HG03469 (cell line): Measurements from ENCODE around the gene BCOR.

Experiments used
- ATAC-seq: cut with Tn5 transposase; IDR thresholded peaks from one replicate; pipeline ENCODE4 v1.9.1; 2021; ENCODE audit warnings: mild to moderate bottlenecking, moderate library complexity, moderate number of reproducible peaks; ENCODE audit not compliant: unreplicated experiment

The BCOR gene

DNA sequence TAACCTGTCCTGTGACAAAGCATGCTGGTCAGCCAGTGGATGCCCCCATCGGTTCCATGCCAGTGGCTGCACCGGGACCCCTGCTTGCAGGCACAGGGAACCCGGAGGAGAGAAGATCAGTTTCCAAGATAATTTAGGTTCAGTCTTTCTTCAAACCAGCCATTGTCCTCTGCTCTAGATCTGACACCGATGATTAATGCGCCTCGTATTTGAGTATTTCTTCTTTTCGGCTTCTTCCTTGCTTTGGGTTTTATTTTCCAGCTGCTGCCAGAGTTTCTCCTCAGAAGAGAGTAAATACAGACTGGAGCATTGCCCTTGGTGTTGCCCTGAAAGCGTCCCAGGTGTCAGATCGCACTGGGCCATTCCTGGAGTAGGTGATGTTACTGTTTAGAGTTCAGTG lies 19.2 kb upstream of the BCOR start:
- ATAC-seq: no peak

DNA sequence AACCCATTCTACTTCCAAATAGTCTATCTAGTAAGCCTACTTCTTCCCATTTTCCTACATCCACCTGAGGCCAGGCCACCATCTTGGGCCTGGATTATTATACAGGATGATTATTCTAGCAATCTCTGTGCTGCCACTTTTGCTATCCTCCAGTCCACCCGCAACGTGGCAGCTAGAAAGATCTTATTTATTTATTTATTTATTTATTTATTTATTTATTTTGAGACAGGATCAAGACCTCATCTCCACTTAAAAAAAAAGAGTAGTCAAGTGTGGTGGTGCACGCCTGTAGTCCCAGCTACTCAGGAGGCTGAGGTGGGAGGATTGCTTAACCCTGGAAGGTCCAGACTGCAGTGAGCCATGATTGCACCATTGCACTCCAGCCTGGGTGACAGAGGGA lies 15.2 kb upstream of the BCOR start:
- no peak for ATAC-seq

DNA sequence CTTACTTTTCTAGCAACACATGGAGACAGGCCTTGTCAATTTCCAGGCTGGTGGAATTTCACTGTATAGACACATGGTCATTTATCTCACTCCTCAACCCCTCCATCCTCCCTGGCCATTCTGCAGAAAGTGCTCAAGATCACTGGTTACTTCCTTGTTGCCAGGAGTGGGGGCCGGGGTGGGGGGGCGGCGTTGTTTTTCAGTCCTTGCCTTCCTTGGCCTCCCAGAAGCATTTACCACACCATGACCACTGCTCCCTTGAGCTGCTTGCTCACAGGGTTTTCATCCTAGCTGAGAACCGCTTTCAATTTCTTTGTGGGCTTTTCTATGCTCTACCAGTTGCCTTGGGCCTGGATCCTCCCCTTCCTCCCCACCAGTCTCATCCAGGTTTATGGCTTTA lies 14.1 kb upstream of the BCOR start:
- no peak for ATAC-seq

DNA sequence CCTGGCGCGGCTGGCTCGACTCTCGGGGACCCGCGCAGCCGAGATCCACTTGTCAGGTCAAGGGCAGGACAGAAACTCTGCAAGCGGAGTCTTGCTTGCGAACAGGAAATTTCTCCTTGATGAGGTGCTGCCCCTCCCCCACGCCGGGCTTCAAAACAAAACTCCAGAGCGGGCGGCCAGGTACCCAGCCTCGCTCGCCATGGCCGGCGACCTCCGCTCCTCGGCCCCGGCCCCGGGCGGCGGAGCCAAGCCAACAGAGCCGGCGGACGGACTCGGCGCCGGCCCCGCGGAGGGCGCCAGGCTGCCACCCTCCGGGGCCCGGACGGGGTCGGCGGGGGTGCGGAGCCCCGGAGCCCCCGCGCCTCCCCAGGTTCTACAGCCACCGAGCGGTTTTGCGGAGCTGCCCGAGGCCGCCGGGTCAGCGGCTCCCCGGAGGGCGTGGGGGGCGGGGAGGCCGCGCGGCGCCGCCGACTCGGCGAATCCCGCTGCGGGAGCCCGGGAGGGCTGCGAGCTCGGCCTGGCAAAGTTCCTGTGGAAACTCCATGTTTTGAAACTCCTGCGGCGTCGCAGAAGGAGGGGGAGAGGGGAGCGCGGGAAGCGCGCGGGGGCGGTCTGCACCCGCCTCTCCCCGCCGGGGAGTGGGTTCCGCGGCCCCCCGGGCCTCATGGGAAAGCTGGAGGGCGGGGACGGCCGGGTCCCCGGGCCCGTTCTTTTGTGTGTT lies 11.7 kb upstream of the BCOR start:
- ATAC-seq: no peak

DNA sequence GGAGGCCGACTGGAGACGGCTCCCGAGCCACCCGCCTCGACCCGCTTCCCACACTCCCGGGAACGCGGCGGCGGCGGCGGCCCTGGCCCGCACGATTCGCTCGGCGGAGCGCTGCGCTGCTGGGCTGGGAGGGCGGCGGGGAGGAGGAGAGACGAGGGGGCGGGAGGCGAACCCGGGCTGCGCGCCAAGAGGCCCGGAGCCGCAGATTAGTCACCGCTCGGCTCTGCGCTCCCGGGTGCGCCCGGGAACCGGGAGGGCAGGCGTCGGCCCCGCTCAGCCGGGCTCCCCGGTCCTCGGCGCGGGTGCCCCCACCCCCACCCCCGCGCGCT lies 11.2 kb upstream of the BCOR start:
- no peak for ATAC-seq

DNA sequence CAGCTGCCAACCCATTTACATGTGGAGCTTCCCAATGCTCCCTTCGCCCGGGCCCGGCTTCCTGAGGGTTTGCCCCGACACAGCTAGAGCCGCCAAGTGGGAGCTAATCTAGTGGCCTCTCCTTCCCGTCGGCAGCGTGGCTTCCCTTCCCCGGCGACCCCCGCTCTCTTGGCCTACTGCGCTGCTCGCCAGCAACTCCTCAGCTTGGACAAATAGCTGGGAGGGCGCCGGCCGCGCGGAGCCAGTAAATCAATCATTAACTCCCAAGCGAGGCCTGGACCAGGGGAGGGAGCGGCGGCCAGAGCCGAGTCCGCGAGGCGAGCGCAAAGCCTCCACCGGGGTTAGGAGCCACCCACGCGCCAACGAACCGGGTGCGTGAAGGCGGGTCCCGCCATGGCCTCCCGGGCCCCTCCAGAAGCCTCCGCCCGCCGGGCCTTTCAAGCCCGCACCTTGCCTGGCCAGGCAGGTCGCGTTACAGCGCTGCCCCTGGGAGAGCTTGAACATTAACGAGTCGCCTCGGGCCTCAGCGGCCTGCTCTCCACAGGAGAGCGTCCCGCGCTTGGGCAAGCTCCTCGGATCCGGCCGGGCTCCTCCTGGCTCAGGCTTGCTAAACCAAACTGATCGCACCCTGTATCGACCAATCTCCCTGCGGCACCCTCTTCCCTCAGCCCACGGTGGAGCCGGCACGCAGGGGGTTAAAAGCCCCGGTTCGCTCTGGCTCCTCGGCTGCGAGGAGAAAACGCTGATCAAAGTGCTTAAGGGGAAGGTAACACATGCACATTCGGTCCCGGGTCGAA lies 10.6 kb upstream of the BCOR start:
- ATAC-seq: no peak

DNA sequence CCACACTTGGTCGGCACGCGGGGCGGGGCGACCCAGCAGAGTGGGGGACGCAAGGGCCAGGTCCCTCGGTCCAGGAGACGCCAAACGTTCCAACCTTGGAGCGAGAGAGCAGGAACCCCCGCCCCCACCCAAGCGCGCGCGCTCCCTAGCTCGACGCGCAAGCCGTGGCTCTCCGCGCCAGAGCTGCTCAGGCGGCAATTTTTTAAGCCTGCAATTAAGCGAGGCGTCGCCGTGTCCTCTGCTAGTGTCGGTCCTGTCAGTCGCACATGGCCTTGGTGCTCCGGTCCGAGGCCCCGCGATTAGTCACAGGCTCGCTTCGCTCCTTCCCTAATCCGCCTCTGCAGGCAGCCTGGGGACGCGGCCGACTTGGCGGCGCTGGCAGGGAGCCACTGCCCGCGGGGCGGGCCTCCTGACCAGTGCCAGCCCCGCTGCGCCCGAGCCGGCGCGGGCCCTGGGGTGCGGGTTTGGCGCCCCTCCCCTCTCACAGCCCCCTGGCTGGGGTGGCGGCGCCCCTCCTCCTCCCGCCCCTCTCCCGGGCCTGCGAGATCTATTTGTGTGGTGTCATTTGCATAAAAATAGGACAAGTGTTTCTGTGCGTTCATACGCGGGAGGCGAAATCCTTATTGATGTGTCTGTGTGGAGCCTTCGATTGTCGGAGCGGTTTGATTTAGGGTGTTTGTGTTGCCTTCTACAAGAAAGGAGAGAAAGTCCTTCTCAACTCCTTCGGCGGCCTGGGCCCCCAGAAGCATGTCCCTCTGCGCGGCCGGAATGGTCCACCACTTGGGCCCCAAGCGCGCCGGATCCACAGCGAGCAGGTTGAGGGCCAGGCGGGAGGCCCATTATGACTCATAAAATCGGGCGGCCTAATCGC lies 9.8 kb upstream of the BCOR start:
- ATAC-seq: no peak

DNA sequence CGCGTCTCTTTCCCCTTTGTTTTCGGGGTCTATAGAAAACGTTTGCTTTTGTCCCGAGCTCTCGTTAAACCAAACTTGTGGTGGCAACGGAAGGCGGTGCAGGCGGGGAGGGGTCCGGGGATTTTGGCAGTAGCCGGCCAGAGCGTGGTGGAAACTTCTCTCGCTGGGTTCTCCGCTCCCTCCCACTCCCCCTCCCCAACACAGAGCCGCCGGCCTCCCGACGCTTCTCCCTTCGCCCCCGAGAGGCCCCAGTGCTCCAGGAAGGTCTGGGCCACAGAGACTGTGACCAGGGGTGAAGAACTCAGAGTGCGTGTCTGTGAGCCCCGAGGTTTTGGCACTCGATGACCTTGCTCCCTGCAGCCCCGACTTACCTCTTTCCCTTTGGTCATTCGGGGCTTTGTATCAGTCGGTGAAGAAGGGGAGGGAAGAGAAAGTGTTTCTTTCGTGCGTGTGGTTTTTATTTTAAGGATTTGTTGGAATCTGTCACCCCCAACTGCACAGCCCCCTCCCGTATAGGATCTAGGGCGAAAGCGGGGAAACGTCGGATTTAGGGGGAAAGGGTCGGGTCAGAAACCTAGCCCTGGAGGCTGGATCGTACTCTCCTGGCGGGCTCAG lies 9.0 kb upstream of the BCOR start:
- ATAC-seq: no peak

DNA sequence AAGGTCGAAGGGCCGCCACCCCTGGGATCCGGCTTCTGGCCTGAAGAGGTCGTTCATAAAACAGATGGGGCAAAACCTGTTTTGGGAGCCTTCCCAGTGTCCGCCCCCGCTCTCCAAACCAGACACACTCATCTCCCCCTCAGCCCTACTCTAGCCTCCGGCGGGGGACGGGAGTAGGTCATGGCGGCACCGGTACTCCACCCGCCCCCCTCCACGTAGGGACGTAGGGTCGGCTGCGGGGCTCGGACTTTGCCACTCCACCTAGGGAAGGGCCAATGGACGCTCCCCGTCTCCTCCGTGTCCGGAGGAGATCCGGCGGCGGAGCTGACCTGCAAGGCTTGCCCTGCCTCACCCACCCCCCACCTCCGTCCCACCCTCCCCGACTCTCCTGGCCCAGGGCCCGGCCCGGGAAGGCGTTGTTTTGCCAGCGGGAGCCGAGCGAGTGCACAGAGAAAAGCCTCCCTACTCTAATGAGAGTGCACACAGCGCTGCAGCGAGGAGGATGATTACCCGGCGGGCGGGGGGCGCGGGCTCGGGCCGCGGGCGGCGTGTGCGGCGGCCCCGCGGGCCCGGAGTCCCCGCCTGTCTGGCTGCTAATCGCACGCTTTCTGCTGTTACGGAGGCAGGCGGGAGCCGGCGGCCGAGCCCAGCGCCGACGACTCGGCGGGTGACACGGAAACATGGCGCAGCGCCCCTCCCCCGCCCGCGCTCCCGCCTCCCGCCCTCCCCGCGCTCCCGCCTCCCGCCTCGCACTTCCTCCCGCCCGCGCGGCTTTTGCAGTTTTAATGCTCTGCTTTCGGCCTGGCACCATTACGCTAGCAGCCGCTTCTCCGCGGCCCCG lies 8.3 kb upstream of the BCOR start:
- ATAC-seq: no peak

DNA sequence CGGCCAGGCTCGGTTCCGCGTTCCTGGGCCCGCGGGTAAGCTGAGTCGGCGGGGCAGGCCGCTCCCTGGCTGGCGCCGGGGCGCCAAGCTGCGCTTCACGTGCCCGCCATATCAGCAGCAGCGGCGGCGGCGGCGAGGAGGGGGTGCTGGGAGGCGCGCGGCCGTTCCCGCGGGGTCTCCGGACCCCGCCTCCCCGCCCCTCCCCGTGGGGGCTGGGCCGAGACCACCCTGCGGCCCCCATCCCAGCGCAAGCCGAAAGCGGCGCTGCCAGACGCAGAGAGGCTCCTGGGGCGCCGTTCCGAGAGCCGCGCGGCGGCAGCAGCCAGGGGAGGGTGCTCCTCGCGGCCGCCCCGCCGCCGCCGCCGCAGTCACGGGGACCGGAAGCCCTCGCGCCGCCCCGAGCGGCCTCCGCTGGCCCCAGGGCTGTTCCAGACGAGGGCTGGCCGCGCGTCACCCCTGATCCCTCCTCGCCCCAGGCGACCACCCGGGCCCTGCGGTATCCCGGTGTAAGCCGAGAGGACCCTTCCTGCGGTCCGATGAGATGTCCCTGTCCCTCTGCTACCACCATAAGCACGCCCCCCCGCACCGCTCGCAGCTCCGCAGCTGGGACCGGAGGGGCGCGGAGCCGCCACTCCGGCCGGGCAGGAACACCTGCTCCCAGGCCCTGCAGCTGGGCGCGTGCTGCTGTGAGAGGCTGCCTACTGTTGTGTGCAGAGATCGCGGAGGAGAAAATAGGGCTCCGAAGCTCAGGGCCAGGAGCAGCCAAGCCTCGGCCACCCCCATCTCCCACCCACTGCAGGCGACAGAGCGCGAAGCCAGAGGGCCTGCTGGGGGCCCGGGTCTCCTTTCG lies 7.5 kb upstream of the BCOR start:
- no peak for ATAC-seq

DNA sequence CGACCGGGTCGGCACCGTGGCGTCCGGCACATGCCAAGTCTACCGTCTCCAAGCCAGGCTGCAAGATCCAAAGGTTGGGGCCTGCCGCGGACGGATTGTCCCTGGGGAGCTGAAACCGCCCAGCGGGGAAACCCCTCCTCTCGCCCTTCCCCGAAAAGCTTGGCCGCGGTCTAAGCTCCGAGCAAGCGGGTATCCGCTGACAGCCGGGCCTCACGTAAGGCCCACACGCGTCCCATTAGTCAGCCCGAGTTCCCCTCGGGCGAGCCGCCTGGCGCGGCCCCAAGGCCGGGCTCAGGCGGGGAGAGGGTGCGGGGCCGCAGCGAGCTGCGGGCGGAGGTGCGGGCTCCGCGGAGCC lies 6.8 kb upstream of the BCOR start:
- ATAC-seq: no peak

DNA sequence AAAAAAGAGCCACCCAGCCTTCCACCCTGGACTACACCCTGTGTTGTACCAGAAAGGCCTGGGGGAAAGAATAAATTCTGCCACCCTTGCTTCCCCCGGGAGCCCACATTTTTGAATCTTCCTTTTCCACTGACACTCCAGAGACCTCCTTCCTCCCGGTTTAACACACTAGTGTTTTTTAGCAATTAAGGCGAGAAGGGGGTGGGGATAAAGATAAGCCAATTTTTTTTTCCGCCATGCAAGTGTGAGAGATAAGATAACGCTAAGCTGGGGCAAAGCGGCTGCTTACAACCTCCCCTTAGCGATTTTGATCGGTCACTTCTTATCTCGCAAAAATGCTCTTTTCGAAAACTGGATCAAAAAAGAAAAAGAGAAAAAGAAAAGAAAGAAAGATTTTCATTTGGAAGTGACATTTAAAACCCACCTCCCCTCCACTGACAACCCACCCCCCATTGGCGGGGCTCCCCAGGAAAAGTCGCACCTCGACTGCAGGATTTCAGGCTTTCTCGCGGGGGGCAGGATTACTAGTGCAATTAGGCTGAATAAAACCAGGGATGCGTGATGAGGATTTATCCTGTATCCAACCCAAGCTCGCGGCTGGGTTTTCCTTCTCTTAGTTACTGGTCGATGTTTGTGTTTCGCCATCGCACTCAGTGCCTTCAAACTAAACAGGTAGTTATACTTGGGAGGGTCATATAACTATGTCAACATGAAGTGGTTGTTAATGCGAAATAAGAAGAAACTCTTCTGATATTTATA lies 6.0 kb upstream of the BCOR start:
- ATAC-seq: no peak

DNA sequence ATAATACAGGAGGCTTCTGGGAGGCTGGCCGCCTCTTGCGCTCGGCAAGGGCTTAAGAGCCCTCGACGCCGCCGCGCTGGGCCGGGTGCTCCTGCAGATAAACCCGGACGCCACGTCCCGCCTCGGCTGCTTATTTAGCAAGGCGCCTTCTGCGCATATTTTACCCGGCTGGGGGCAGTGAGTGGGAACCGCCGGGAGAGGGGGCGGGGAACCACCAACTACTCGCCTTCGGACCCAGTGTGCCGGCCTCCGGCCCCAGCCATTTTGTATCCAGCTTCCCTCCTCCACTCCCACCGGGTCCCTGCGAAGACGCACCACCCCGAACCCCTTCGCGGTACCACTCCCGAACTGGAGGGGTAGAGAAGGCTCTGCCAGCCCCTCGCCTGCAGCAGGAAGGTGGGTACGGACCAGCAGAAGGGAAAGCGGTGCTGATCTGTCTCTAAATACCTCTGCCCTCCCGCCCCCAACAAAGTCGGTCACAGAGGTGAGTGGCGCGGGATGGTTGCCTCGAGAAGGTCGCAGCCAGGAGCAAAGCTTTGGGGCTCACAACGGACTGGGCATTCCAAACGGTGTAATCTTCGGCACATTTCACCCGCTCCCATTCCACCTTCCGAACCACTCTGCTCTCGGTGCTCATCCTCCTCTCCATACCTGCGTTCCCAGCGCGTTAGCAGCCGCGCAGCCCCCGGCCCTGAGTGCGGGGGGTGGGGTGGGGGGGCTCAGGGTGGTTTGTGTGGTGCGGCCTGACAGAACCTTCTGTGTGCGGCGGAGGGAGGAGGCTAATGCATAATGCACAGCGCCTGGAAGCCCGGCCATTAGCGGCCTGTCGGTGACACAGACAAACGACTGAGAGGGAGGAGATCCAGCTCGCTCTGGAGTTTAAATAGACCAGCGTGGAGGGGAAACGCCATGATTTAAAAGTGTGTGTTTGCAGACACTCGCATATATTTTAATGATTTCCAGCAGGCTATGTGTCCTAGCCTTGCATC lies 4.9 kb upstream of the BCOR start:
- ATAC-seq: no peak

DNA sequence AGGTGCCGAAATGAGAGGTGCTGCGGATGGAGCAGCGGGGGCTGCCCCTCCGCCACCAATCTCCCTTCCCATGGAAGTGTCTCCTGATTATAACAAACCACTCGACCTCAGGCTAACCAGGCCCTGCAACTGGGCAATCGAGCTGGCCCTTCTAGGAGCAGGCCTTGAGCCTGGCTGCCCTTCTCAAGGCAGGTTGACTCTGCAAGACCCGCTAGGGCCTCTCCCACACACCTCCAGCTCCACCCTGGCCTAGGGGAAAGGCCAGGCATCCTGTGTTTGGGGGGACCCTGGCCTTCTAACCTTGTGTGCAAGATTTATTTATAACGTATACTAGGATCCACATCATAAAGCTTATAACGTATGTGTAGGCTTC lies 3.7 kb upstream of the BCOR start:
- no peak for ATAC-seq

DNA sequence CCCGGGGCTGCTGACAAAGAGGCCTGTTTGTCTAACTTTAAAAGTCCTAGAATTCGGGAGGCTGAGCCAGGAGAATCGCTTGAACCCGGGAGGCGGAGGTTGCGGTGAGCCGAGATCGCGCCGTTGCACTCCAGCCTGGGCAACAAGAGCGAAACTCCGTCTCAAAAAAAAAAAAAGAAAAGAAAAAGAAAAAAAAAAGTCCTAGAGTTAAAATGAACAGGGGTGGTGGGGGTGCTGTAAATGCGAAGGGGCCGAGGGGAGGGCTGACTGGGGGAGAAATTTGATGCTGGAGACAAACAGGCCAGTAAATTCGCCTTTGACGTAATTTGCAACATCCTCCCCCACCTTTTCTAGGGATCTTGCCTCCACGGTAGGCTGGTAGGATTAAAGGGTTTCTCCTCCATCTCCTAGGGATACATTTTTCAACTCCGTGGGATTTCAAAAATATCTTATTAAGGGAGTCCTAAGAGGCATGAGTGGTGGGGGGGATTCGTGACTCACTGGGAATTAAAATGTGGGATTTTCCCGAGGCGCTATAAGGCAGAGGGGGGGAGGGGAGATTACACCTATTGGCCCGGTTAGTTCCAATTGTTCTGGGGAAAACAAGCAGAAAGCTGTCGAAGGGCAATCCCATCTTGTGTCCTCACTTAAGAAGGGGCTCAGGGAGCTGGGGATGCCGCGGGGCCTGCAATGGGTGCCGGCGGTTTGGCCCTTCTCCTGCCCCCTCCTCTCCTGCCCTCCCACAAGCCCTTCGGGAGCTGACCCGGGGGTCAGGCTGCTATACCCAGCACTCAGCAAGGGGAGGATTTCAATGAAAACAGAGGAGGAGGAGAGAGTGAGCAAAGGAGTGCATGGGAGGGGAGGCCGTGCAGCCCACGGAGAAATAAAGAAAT lies 3.0 kb upstream of the BCOR start:
- no peak for ATAC-seq

DNA sequence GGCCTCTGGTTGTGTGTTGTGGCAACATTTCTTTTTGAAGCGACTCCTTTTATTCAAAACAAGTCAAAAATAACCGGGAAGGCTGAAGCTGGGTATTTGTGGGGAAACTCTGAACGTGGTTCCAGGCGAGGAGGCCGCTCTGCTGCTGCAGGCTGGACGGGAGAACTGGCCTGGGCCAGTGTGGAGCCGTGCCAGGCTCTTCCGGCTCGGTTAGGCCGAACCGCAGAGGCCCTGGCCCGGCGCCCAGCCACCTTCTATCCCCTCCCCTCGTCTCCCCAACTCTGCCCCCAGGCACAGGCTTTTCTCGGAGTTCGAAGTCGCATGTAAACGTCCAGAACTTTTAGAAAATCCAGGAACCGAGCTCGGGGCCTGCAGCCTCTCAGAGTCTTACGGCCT lies 2.4 kb upstream of the BCOR start:
- ATAC-seq: no peak
